ENCODE results near the gene TSHR.
A peak's percentile ranks its signal among the peaks of the same experiment; 100 is the strongest.
"Not testable (repeated sequence)": the region's sequence is repeated elsewhere in the genome, so short reads cannot be mapped to it uniquely, and the experiment has no call there.

TSHR gene

DNA sequence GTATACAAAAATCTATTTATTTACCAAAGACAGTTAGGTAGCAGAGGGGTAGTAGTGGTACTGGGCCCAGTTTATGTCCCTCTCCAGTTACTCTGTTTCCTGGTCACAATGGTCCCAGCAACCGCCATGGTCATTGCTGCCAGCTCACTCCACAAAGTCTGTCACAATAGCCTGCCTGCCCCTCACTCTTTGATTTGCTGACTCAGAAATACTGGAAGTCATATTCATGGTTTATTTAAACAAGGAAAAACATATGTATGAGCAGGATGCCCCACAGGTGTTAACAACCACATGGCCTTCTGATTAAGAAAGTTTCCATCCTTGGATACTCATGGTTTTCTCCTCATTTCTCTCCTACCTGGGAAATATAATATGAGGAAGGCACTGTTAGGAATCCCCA is 49.2 kb downstream of the TSHR start:
- no peak for DNase-seq

DNA sequence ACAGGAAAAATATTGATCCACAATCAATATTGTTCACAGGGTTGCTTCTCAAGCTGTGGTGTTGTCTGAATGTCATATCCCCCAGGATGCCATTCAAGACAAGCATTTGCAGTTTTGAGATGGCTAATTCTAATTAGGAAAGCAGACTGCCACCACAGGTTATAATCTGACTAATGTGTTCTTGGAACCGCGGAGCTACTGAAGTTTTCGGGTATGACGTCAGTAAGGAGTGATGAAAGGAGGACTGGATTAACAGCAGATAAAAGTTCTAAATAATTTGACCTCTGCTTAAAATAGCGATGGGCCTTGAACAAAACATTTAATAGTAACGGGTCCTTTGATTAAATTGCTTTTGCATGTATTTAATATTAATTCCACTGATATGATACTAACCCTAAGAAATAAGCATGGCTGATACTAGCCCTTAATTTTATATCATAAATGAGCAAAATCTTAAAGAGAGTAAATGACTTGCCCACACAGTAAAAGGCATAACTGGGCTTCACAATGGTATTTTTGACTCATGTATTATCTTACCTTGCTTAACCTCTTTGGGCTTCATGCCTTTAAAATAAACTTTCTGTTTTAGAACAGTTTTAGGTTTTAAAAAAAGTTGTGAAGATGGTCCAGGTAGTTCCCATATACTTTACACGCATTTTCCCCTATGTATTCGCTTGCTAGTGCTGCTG is 50.3 kb downstream of the TSHR start:
- DNase-seq, result no peak

GRCh38 chr14:81006266-81006665 is 50.8 kb downstream of the TSHR start:
- DNase-seq, result no peak

- no peak for DNase-seq
These were observed 51.7 kb downstream of the TSHR start for GRCh38 chr14:81007131-81007530.

- DNase-seq, result no peak
These were observed 53.9 kb downstream of the TSHR start for GRCh38 chr14:81009346-81009745.

DNA sequence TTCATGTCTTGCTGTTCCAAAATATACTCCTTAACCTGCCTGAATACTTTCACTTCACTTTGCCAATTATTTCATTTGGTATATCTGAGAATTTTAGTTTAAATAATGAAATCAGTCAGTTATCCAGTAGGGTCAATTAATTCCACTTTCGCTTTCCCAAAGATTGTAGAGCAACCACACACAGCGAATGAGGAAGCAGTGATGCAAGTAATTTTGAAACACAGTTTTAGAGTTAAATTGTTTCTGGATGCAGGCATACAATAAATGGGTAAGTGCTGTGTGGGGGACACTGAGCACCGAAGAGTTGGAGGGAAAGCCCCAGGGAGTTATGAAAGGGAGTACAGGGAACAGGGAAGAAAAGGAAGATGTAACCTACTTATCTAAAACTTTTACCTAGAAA is 62.8 kb downstream of the TSHR start:
- DNase-seq, result no peak

DNA sequence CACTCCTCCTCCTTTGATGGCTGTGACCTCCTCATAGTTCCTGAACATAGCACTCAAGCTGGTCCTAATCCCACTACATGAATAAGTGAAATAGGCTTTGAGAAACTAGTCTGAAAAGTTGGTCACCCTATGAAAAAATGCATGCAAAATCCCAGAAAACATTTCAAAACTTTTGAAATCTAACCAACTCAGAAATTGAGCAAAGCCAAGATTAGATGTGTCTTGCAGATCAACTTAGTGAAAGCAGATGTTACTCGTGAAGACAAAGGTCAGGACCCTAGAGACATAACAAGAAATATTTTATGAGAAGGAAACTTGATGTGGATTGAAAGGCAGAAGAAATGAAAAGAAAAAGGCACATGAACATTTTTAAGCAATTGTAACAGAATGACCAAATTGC is 63.3 kb downstream of the TSHR start:
- DNase-seq, result no peak

DNA sequence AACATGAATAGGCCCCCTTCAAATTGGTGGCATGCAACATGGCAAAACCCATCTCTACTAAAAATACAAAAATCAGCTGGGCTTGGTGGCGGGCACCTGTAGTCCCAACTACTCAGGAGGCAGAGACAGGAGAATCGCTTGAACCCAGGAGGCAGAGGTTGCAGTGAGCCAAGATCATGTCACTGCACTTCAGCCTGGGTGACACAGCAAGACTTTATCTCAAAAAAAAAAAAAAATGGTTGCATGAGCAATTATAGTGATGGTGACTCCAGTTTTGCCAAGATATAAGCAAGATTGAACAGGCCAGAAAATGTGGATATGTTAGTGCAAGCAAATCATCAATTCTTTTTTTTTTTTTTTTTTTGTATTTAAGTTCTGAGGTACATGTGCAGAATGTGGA is 63.7 kb downstream of the TSHR start:
- not testable (repeated sequence) for DNase-seq

DNA sequence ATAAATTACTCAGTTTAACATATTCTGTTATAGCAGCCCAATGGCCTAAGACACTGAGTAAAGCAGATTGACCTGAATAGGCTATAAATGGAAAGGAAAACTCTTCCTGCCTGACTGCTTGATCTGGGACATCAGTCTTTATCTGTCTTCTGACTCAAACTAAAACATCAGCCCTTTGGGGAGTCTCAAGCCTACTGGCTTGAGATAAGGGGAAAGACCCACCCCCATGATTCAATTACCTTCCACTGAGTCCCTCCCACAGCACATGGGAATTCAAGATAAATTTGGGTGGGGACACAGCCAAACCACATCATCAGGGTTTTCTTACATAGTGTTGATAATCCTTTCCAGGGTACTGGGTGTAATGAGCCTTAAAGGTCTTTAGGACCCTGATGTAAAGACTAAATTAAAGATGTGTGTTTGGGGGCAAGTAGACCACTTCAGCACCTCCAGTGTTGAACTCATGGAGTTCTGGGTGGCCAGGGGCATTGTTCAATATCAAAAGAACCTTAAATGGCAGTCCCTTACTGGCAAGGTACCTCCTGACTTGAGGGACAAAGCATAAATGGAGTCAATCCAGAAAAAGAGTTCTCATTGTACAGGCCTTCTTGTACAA is 67.8 kb downstream of the TSHR start:
- DNase-seq, result no peak

DNA sequence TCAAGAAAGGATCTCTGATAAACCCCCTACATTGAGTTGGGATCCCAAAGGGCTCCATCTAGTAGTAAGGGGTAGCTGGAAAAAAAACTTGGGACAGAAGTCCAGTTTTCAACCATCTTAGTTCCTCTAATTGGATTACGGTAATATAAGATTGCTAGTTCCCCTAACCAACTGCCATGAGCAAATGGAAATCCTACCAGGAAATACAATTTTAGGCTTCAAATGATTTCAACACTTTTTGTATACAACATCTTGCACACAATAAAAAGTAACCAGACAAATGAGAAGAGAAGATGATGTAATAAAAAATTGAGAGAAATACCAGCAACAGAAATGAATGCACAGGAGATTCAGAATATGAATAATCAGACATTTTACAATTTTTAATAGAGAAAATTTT is 73.0 kb downstream of the TSHR start:
- DNase-seq, result no peak

DNA sequence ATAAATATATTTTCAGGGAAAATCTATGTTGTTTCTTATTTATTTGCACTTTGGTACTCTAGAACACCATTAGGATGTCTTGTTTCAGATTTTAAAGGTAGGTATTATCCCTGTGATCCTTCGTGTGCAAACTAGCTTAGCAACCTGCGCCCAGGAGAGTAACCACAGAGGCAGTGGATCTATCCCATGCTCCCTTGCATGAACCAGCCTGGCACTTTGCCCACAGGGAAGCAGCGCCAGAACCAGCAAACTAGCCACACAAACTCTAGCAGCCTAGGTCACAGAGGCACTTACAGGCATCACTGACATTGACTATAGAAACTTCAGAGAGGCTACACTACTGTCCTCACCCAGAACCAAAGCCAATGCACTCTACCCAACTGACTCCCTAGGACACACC is 76.1 kb downstream of the TSHR start:
- no peak for DNase-seq

DNA sequence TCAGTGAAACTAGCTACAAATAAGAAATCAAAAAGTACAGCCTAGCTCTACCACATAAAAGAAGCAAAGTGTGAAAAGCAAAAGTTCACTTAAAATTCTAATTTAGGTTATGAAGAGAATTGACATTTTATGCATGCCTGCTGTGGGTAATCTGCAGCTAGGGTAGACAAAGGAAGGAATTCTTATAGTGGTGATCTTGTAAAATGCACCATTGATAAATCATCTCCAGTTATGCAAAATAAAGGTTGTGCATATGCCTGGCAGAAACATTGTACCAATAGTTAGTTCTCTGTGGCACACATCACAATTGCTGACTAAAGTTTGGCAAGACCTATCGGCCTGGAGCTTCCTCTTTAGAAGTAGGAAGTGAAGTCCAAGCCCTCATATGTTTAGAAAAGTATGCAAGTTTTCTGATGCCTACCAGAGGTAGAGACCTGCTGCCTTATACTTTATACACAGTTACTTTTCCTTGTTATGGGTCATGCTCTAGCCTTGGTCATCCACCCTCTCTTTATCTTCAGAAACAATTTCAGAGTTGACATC is 78.3 kb downstream of the TSHR start:
- no peak for DNase-seq

- DNase-seq, result no peak
These were observed 87.0 kb downstream of the TSHR start for GRCh38 chr14:81042438-81042837.

- no peak for DNase-seq
These were observed 96.1 kb downstream of the TSHR start for GRCh38 chr14:81051547-81051946.

DNA sequence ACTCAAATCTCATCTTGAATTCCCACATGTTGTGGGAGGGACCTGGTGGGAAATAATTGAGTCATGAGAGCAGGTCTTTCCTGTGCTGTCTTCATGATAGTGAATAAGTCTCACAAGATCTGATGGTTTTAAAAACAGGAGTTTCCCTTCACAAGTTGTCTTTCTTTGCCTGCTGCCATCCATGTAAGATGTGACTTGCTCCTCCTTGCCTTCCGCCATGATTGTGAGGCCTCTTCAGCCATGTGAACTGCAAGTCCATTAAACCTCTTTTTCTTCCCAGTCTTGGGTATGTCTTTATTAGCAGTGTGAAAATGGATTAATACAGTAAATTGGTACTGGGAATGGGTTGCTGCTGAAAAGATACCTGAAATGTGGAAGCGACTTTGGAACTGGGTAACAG is 98.6 kb downstream of the TSHR start:
- not testable (repeated sequence) for DNase-seq

DNA sequence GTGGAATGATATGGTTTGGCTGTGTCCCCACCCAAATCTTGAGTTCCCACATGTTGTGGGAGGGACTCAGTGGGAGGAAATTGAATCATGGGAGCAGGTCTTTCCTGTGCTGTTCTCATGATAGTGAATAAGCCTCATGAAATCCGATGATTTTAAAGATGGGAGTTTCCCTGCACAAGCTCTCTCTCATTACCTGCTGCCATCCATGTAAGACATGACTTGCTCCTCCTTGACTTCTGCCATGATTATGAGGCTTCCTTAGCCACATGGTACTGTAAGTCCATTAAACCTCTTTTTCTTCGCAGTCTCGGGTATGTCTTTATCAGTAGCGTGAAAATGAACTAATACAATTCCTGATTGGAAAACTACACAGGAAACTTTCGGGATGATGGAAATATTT is 100.5 kb downstream of the TSHR start:
- DNase-seq, result no peak

DNA sequence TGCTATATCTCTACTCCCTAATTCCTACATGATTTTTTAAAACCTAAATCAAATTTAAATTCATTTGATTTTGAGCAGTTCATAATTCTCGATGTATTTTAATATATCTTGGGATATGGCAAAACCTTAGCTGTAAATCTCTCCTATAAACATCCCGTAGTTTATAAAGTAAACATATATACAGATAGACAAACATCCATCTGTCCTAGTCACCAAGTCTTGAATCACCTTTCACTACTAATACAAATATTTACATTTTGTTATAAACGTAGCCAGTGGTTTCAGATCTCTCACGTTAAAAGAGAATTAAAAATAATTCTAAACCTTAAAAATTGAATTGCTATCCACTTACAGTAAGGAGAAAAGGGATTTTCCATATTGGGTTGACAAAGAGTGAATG is 107.0 kb downstream of the TSHR start:
- DNase-seq, result no peak

DNA sequence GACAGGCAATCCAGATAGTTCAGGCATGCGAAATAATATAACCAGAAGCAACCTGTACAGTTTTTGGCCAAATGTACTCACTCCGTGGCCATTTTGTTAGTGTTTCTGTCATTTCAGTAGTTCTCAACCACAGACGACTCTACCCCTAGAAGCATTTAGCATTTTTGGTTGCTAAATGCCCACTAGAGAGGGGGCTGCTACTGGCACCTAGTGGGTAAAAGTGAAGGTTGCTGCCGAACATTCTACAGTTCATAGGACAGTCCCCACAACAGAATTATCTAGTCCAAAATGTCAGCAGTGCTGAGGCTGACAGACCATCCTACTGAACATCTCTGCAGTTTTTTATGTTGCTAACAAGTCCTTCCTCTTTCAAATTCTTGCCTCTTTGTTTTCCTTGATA is 107.4 kb downstream of the TSHR start:
- DNase-seq, result peak in 1 of 2 donors; percentile 1

DNA sequence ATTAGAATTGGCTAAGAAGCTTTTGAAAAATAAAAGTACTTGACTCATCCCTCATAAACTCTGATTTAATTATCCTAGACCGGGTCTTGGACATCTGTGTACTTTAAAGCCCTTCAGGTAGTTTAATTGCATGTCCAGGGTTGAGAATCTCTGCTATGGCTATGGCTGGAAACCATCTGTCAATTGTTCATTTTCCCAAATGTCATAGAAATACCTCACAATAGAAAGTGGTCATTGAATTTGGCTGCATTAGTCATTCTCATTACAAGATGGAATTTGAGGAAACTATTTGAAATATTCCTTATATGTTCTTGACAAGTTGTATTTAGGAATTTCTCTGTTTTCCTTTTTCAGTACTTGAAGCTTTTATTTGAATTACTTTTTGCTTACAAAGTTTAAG is 111.3 kb downstream of the TSHR start:
- no peak for DNase-seq

GRCh38 chr14:81067156-81067555 is 111.7 kb downstream of the TSHR start:
- no peak for DNase-seq

- no peak for DNase-seq
These were observed 112.9 kb downstream of the TSHR start for GRCh38 chr14:81068176-81068782.

GRCh38 chr14:81070511-81070910 is 115.1 kb downstream of the TSHR start:
- no peak for DNase-seq

DNA sequence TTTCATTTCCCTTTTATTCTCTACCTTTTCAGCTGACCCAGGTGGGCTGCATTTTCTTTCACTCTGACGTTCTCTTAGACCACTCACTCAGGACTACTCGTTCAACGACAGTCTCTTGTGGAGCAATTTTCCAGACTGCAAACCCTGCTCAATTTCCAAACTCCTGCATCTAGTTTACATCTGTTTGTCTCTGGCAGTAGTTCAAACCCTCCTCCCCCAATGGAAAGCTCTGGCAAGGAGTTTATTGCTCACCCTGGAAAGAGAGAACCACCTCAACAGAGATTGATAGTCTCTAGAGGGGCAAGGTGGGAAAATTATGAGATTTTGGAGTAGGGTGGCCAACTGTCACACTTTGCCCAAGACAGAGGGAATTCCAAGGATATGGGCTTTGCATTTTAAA is 130.2 kb downstream of the TSHR start:
- no peak for DNase-seq

DNA sequence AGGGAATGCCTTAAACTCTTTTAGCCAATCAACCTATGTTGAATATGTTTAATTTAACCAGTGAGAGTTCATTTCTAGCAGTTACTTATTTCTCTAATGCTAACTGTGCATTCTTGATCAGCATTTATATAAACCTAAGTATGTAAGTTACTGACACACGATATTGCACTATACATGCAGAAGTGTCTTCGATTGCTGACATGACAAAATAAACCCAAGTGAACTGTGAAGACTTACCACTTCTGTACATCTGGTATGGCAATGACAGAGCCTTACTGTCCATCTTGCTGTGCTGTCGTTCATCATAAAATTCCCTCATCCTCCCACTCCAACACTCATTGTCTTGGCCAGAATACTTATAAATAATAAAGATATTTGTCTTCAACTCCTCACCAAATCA is 131.8 kb downstream of the TSHR start:
- DNase-seq, result no peak

All from hippocampal formation (tissue), 2 donors.